Measurements from ENCODE around the gene GCNA.

DNA sequence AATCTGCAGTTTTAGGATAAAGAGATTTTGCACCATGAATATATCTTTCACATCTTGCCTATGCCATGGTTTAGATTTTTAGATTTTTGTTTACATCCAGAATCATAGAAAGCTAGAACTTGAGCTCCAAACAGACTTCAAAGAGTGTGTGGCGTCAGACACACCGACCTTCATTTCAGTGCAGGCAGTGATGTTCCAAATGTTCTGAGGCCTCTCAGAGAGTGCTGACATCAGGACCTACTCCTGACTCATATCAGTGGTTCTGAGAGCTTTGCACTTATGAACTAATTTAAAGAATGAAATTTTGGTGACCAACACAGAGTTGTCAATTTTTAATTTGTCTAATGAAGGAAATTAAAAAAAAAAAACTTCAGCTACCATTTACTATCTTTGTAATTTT lies 21.7 kb downstream of the GCNA start:
- TF ChIP-seq, protein P1, sequence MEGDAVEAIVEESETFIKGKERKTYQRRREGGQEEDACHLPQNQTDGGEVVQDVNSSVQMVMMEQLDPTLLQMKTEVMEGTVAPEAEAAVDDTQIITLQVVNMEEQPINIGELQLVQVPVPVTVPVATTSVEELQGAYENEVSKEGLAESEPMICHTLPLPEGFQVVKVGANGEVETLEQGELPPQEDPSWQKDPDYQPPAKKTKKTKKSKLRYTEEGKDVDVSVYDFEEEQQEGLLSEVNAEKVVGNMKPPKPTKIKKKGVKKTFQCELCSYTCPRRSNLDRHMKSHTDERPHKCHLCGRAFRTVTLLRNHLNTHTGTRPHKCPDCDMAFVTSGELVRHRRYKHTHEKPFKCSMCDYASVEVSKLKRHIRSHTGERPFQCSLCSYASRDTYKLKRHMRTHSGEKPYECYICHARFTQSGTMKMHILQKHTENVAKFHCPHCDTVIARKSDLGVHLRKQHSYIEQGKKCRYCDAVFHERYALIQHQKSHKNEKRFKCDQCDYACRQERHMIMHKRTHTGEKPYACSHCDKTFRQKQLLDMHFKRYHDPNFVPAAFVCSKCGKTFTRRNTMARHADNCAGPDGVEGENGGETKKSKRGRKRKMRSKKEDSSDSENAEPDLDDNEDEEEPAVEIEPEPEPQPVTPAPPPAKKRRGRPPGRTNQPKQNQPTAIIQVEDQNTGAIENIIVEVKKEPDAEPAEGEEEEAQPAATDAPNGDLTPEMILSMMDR (conservative IDR thresholded peaks at IDR 0.05; ENCODE audit: low read length), result no peak
- no peak for TF ChIP-seq EZH2phosphoT487 (IDR thresholded peaks at IDR 0.05; ENCODE audit: borderline replicate concordance, low read depth, low read length)
